ENCODE measurements around the gene KCNAB2.

KCNAB2 gene

DNA sequence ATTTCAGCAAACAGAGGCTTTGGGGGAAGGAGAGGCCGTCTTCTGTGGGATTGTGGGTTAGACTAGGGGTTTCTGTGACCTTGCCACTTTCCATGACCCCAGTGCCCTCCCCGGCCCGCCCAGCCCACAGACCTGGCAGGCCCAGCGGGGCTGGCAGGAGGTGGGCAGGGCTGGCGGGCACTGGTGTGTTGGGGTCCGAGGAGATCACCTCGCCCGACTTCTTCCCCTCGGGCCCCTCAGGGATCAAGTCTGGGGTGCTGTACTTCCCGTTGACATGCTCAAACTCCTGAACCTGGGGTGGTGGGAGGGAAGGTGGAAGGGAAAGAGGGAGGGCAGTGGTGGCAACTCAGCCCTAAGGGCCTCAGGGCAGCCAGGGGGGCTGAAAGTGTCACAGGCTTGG lies 78.1 kb downstream of the KCNAB2 start:
- no peak for DNase-seq (ENCODE audit: low read depth in 2 of 2)
- H3K4me3 ChIP-seq (replicated peaks in 1 of 2; ENCODE audit: low read depth in 2 of 2, low read length in 2 of 2) = no peak overlapping the region
- TF ChIP-seq, protein P1, sequence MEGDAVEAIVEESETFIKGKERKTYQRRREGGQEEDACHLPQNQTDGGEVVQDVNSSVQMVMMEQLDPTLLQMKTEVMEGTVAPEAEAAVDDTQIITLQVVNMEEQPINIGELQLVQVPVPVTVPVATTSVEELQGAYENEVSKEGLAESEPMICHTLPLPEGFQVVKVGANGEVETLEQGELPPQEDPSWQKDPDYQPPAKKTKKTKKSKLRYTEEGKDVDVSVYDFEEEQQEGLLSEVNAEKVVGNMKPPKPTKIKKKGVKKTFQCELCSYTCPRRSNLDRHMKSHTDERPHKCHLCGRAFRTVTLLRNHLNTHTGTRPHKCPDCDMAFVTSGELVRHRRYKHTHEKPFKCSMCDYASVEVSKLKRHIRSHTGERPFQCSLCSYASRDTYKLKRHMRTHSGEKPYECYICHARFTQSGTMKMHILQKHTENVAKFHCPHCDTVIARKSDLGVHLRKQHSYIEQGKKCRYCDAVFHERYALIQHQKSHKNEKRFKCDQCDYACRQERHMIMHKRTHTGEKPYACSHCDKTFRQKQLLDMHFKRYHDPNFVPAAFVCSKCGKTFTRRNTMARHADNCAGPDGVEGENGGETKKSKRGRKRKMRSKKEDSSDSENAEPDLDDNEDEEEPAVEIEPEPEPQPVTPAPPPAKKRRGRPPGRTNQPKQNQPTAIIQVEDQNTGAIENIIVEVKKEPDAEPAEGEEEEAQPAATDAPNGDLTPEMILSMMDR (IDR thresholded peaks at IDR 0.05; ENCODE audit: low read depth, low read length) = no peak

DNA sequence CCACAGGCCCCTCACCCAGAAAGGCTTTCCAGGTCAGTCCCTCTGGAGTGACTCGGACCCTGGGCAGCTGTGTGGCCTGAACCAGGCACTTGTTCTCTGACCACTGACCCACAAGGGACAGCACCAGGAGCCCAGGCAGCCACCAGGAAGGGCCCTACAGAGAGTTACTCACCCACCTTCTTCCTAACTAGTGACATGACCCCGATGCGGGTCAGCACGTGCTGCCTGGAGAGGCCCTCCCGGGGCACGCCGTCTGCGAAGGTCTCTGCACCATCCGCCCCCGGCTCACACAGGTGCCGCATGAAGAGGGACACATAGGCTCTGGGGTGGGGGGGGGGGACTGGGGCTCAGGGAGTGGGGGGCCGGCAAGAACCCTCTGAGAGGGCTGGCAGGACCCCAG lies 78.7 kb downstream of the KCNAB2 start:
- DNase-seq (ENCODE audit: low read depth in 2 of 2) = no peak
- TF ChIP-seq, protein P1 (IDR thresholded peaks at IDR 0.05; ENCODE audit: low read depth, low read length) = no peak

DNA sequence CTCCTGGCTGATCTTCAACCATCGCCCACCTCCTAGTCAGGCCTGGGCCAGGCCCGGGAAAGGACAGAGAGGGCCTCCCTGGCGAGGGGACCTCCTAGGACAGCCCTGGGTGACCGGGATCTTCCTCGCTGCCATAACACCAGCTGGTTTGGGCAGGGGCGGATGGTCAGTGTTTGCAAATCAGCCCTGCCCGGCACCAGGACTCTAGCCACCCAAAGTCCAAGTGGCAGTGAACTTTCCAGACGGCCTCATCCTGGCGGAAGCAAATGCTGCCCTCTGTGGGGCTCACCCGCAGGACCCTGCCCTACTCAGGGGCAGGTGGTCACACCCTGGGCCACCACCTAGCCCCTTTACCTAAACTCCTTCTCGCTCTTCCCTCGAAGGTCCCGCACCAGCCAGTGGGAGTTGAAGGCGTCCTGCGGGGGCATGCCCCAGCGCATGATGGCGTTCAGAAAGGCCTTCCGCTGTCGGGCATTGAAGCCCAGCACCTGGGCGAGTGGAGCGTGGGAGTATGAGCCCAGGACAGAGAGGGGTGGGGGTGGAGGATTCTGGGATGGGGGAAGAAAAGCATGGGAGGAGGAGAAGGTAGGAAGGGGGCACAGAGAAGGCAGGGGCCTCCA lies 79.2 kb downstream of the KCNAB2 start:
- TF ChIP-seq, protein P1 (IDR thresholded peaks at IDR 0.05; ENCODE audit: low read depth, low read length) = no peak
- DNase-seq (ENCODE audit: low read depth in 2 of 2) = no peak
- no peak overlapping the region for H3K4me3 ChIP-seq (replicated peaks in 1 of 2; ENCODE audit: low read depth in 2 of 2, low read length in 2 of 2)

More for the DNA sequence above, 78.7 kb downstream of the KCNAB2 start:
- no peak overlapping the region for H3K4me3 ChIP-seq (replicated peaks in 1 of 2; ENCODE audit: low read depth in 2 of 2, low read length in 2 of 2)

DNA sequence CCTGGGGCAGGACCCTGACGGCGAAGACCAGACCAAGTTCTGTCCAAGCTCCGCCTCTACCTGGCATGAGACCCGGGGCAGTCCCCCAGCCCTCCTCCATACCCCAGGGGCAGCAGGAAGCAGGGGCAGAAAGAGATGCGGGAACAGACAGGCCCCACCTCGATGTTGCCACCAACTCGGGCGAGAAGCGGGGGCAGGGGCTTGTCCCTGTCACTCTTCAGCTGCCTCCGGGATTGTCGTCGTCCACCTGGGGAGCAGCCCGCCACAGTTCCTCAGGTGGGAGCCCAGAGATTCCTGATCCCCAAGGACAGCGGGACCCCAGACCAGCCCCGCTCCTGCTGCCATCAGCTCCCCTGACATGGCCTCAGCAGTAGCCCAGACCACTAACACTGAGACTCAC lies 79.7 kb downstream of the KCNAB2 start:
- H3K4me3 ChIP-seq (replicated peaks in 1 of 2; ENCODE audit: low read depth in 2 of 2, low read length in 2 of 2) = no peak overlapping the region
- TF ChIP-seq, protein P1 (IDR thresholded peaks at IDR 0.05; ENCODE audit: low read depth, low read length) = no peak
- DNase-seq (ENCODE audit: low read depth in 2 of 2) = no peak

DNA sequence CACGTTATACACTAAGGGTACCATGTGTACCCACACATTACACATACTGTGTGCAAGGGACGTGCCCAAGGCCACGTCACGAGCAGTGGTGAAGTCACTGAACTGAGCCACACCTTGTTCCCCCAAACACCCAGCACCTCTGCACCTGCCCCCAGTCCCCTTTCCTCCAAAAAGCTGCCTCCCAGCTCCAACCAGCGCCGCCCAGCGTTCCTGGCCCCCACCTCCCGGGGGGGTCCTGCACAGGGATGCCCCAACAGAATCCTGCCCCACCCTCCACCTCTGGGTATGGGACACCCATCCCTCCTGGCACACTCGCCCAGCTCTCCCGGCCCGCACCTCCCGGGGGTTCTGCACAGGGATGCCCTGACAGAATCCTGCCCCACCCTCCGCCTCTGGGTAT lies 80.3 kb downstream of the KCNAB2 start:
- DNase-seq (ENCODE audit: low read depth in 2 of 2) = no peak
- no peak overlapping the region for H3K4me3 ChIP-seq (replicated peaks in 1 of 2; ENCODE audit: low read depth in 2 of 2, low read length in 2 of 2)
- TF ChIP-seq, protein P1 (IDR thresholded peaks at IDR 0.05; ENCODE audit: low read depth, low read length) = no peak

DNA sequence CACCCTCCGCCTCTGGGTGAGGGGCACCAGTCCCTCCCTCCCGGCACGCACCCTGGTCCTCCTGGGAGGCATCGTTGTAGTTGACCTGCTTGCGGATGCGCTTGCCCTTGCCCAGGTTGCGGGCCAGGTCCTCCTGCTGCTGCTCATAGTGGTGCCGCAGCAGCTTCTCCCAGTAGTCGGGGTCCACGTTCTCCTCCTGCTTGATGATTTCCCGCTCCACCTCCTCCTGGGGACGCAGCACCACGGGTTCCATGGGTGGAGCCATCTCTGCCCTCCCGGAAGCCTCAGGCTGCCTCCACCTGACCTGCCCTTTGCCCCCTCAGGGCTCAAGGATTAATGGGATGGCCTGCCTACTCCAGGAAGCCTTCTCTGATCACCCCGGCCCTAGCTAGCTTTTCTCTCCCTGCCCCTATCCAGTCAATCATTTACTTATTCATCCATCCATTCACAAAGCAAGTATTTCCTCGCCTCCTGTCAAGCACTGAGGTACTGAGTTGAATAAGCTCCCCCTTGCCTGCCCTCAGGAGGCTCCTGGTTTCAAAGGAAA lies 80.9 kb downstream of the KCNAB2 start:
- DNase-seq (ENCODE audit: low read depth in 2 of 2) = no peak

More for the DNA sequence above, 80.9 kb downstream of the KCNAB2 start:
- H3K4me3 ChIP-seq (replicated peaks in 1 of 2; ENCODE audit: low read depth in 2 of 2, low read length in 2 of 2) = no peak overlapping the region
- TF ChIP-seq, protein P1 (IDR thresholded peaks at IDR 0.05; ENCODE audit: low read depth, low read length) = no peak

Data from cardiac fibroblast (primary cell).